H9 (cell line): ENCODE results near the gene SLC4A2. TPM values are rescaled to one million over a fixed set of nuclear protein-coding genes. Genes with fewer than 3 reads are reported as not detected.

Experiments used
- DNase-seq: peaks from one replicate; pipeline ENCODE4 v3.0.0-alpha.2; 2017
- H2AFZ ChIP-seq: one replicate; pipeline ENCODE4 v1.6.1; 2013; ENCODE audit warnings: mild to moderate bottlenecking, low read length, control low read depth, moderate library complexity
- H2AK5ac ChIP-seq: 2 replicates; pipeline ENCODE4 v1.6.1; 2013; ENCODE audit warnings: low read length, control low read depth, mixed read lengths; ENCODE audit not compliant: insufficient read length
- H2BK120ac ChIP-seq: one replicate; pipeline ENCODE4 v1.6.1; 2013; ENCODE audit warnings: low read depth, mild to moderate bottlenecking, low read length, control low read depth, inconsistent platforms; ENCODE audit not compliant: poor library complexity, severe bottlenecking
- H2BK12ac ChIP-seq: 2 replicates; pipeline ENCODE4 v1.6.1; 2013; ENCODE audit warnings: low read length, control low read depth, mixed read lengths, low read depth; ENCODE audit not compliant: insufficient read length
- H2BK15ac ChIP-seq: 2 replicates; pipeline ENCODE4 v1.6.1; 2013; ENCODE audit warnings: low read depth, low read length, control low read depth
- H2BK20ac ChIP-seq: one replicate; pipeline ENCODE4 v1.6.1; 2013; ENCODE audit warnings: low read depth, mild to moderate bottlenecking, low read length, control low read depth, inconsistent platforms; ENCODE audit not compliant: poor library complexity, severe bottlenecking
- H2BK5ac ChIP-seq: 2 replicates; pipeline ENCODE4 v1.6.1; 2013; ENCODE audit warnings: low read length, control low read depth, mixed read lengths; ENCODE audit not compliant: insufficient read length
- H3K14ac ChIP-seq: 2 replicates; pipeline ENCODE4 v1.6.1; 2013; ENCODE audit warnings: low read length, control low read depth; ENCODE audit not compliant: insufficient read depth
- H3K18ac ChIP-seq: 2 replicates; pipeline ENCODE4 v1.6.1; 2013; ENCODE audit warnings: low read depth, mild to moderate bottlenecking, mixed read lengths, low read length, control low read depth; ENCODE audit not compliant: insufficient read length
- H3K23ac ChIP-seq: 2 replicates; pipeline ENCODE4 v1.6.1; 2013; ENCODE audit warnings: low read length, control low read depth, mixed read lengths, low read depth; ENCODE audit not compliant: insufficient read length
- H3K23me2 ChIP-seq: 2 replicates; pipeline ENCODE4 v1.6.1; 2013; ENCODE audit warnings: low read depth, mild to moderate bottlenecking, mixed read lengths, low read length, control low read depth; ENCODE audit not compliant: insufficient read length, poor library complexity, severe bottlenecking
- H3K27ac ChIP-seq: 2 replicates; pipeline ENCODE4 v1.5.1; 2013; ENCODE audit warnings: low read length, control low read depth, mixed read lengths, low read depth; ENCODE audit not compliant: insufficient read length
- H3K27me3 ChIP-seq: 2 replicates; pipeline ENCODE4 v1.6.1; 2013; ENCODE audit warnings: low read length, control low read depth, inconsistent platforms; ENCODE audit not compliant: insufficient read depth
- H3K4ac ChIP-seq: 2 replicates; pipeline ENCODE4 v1.6.1; 2013; ENCODE audit warnings: low read depth, mild to moderate bottlenecking, control low read depth, inconsistent platforms, low read length, moderate library complexity
- H3K4me1 ChIP-seq: 2 replicates; pipeline ENCODE4 v1.6.1; 2013; ENCODE audit warnings: low read length, control low read depth, inconsistent platforms; ENCODE audit not compliant: insufficient read depth
- H3K4me2 ChIP-seq: 2 replicates; pipeline ENCODE4 v1.6.1; 2013; ENCODE audit warnings: low read length, control low read depth, mixed read lengths; ENCODE audit not compliant: insufficient read length, insufficient read depth
- H3K56ac ChIP-seq: 2 replicates; pipeline ENCODE4 v1.6.1; 2013; ENCODE audit warnings: low read depth, mild to moderate bottlenecking, mixed read lengths, low read length, control low read depth; ENCODE audit not compliant: insufficient read length
- H3K79me1 ChIP-seq: 2 replicates; pipeline ENCODE4 v1.6.1; 2013; ENCODE audit warnings: low read depth, mild to moderate bottlenecking, moderate library complexity, low read length, control low read depth, inconsistent platforms; ENCODE audit not compliant: insufficient read depth, poor library complexity, severe bottlenecking
- H3K79me2 ChIP-seq: 2 replicates; pipeline ENCODE4 v1.6.1; 2013; ENCODE audit warnings: low read length, control low read depth, inconsistent platforms; ENCODE audit not compliant: insufficient read depth
- H3K9ac ChIP-seq: 2 replicates; pipeline ENCODE4 v1.6.1; 2013; ENCODE audit warnings: low read length, control low read depth, mixed read lengths; ENCODE audit not compliant: insufficient read length; ENCODE audit errors: extremely low read depth
- H3K9me3 ChIP-seq: one replicate; pipeline ENCODE4 v1.6.1; 2013; ENCODE audit warnings: low read depth, low read length, inconsistent platforms; ENCODE audit not compliant: control insufficient read depth
- H3T11ph ChIP-seq: one replicate; pipeline ENCODE4 v1.6.1; 2013; ENCODE audit warnings: mild to moderate bottlenecking, low read length, control low read depth, inconsistent platforms
- H4K20me1 ChIP-seq: one replicate; pipeline ENCODE4 v1.6.1; 2013; ENCODE audit not compliant: control insufficient read depth, insufficient read length, insufficient read depth
- H4K5ac ChIP-seq: 2 replicates; pipeline ENCODE4 v1.6.1; 2013; ENCODE audit warnings: low read depth, mild to moderate bottlenecking, mixed read lengths, low read length, control low read depth; ENCODE audit not compliant: insufficient read length
- H4K8ac ChIP-seq: replicated peaks from 2 replicates; pipeline ENCODE4 v1.6.1; 2013; ENCODE audit warnings: low read length, control low read depth, mixed read lengths, low read depth; ENCODE audit not compliant: insufficient read length
- H4K91ac ChIP-seq: 2 replicates; pipeline ENCODE4 v1.6.1; 2013; ENCODE audit warnings: low read depth, mild to moderate bottlenecking, moderate library complexity, mixed read lengths, low read length, control low read depth; ENCODE audit not compliant: insufficient read length
- H3K27ac Mint-ChIP-seq, 3 experiments: 2 replicates in 2 of 3; 3 replicates in 1 of 3; pipeline ENCODE4 v1.8.0; 2020 to 2021; ENCODE audit warnings: mixed read lengths in 3 of 3, mild to moderate bottlenecking in 1 of 3, moderate library complexity in 1 of 3
- H3K27me3 Mint-ChIP-seq: 2 replicates; pipeline ENCODE4 v1.8.0; 2021; ENCODE audit warnings: low read depth, mild to moderate bottlenecking, moderate library complexity, mixed read lengths
- H3K36me3 Mint-ChIP-seq, 3 experiments: 2 replicates in 2 of 3; 3 replicates in 1 of 3; pipeline ENCODE4 v1.8.0; 2020 to 2021; ENCODE audit warnings: low read depth in 3 of 3, mixed read lengths in 3 of 3; ENCODE audit not compliant: insufficient read depth in 1 of 3
- H3K4me1 Mint-ChIP-seq, 2 experiments: 2 replicates each; pipeline ENCODE4 v1.8.0; 2020; ENCODE audit warnings: mixed read lengths in 2 of 2
- H3K4me3 Mint-ChIP-seq, 2 experiments: 2 replicates in 1 of 2; 3 replicates in 1 of 2; pipeline ENCODE4 v1.8.0; 2020 to 2021; ENCODE audit warnings: mild to moderate bottlenecking in 2 of 2, mixed read lengths in 2 of 2, moderate library complexity in 1 of 2
- H3K9me3 Mint-ChIP-seq, 2 experiments: 2 replicates in 1 of 2; 3 replicates in 1 of 2; pipeline ENCODE4 v1.8.0; 2020; ENCODE audit warnings: mild to moderate bottlenecking in 2 of 2, mixed read lengths in 2 of 2, moderate library complexity in 1 of 2
- WGBS: extraction: QIAGEN DNeasy Blood & Tissue Kit; methylation state at CpG from one replicate; pipeline ENCODE4 v1.1.7; 2013; ENCODE audit warnings: missing lambda C conversion rate, low lambda C conversion rate, mixed read lengths; ENCODE audit not compliant: insufficient read length; ENCODE audit errors: extremely low coverage; 5-methylcytosine and 5-hydroxymethylcytosine counted together
- total RNA-seq: library from RNA; stranded (reverse); gene quantifications from 2 replicates; pipeline ENCODE4 v1.2.1, GENCODE V29; 2021
- TF ChIP-seq, protein P1 (sequence below): fragments of 200-600 bp; sonication (generic); conservative IDR thresholded peaks from 3 replicates; pipeline ENCODE4 v1.8.0; 2021; ENCODE audit warnings: antibody characterized with exemption, mild to moderate bottlenecking

SLC4A2 gene
- total RNA-seq, 1 experiment from 2014 or later: 136 TPM

DNA sequence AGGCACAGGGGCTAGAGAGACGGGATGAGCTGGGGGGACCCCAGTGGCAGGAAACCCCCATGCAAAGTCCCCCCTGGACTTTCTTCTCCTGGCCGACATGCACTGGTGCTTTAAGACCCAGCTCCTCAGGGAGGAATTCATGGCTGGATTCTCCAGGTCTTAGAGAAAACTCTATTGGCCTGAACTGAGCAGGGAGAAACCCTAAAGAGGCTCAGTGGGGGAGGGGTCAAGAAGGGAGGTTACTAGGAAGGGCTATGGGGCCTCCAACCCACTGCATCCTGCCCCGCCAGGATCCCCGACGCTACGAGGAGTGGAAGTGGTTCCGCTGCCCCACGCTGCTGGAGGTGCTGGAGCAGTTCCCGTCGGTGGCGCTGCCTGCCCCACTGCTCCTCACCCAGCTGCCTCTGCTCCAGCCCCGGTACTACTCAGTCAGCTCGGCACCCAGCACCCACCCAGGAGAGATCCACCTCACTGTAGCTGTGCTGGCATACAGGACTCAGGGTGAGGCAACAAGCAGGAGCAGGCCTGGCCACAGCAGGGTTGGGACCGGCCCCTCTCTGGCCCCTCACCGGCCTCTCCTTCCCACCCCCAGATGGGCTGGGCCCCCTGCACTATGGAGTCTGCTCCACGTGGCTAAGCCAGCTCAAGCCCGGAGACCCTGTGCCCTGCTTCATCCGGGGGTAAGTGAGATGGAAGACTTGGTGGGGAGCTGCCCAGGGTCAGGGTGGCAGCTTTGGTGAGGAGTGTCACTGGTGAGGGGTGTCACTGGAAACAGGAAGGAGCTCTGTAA is 48.9 kb upstream of the SLC4A2 start:
- H4K8ac ChIP-seq: no peak overlapping the region
- Mint-ChIP-seq H3K36me3 (peaks cover 1 to 6% (median 5%) of the 10 kb centered on the region in 3 experiments; a peak in 5 of 7 replicates), H3K4me1 (peaks cover 21 to 49% of the 10 kb centered on the region in 2 experiments), H3K27me3 (peaks cover 33% of the 10 kb centered on the region), H3K9me3 (no peaks in the 10 kb centered on the region), H3K27ac (peak overlapping the region in 1 of 3 experiments; percentile 92; a peak in 2 of 7 replicates), H3K4me3 (peak overlapping the region; percentile 49 to 70)
- H3T11ph ChIP-seq: no peak overlapping the region
- H4K91ac ChIP-seq: no peak overlapping the region
- no peaks in the 10 kb centered on the region for H3K79me1 ChIP-seq
- no peak overlapping the region for H3K4ac ChIP-seq
- DNase-seq: peak; percentile 49
- peak overlapping the region; percentile 74 for H3K14ac ChIP-seq
- no peak overlapping the region for H3K56ac ChIP-seq
- H3K27me3 ChIP-seq: no peaks in the 10 kb centered on the region
- no peaks in the 10 kb centered on the region for H4K20me1 ChIP-seq
- H2BK15ac ChIP-seq: no peak overlapping the region
- no peak overlapping the region for H4K5ac ChIP-seq
- no peak overlapping the region for H3K23ac ChIP-seq
- no peaks in the 10 kb centered on the region for H3K9me3 ChIP-seq
- no peak overlapping the region for H2BK12ac ChIP-seq
- no peak overlapping the region for H3K27ac ChIP-seq
- H2AFZ ChIP-seq: no peak overlapping the region
- no peak overlapping the region for H3K9ac ChIP-seq
- H2BK120ac ChIP-seq: no peak overlapping the region
- peaks cover 4% of the 10 kb centered on the region for H3K23me2 ChIP-seq
- H2BK5ac ChIP-seq: no peak overlapping the region
- no peak overlapping the region for H2BK20ac ChIP-seq
- peak overlapping the region; percentile 77 for H3K18ac ChIP-seq
- peak overlapping the region; percentile 9 for H3K4me2 ChIP-seq
- H2AK5ac ChIP-seq: no peak overlapping the region
- peaks cover 4% of the 10 kb centered on the region; the same call in 1 of the 2 replicates for H3K4me1 ChIP-seq
- TF ChIP-seq, protein P1, sequence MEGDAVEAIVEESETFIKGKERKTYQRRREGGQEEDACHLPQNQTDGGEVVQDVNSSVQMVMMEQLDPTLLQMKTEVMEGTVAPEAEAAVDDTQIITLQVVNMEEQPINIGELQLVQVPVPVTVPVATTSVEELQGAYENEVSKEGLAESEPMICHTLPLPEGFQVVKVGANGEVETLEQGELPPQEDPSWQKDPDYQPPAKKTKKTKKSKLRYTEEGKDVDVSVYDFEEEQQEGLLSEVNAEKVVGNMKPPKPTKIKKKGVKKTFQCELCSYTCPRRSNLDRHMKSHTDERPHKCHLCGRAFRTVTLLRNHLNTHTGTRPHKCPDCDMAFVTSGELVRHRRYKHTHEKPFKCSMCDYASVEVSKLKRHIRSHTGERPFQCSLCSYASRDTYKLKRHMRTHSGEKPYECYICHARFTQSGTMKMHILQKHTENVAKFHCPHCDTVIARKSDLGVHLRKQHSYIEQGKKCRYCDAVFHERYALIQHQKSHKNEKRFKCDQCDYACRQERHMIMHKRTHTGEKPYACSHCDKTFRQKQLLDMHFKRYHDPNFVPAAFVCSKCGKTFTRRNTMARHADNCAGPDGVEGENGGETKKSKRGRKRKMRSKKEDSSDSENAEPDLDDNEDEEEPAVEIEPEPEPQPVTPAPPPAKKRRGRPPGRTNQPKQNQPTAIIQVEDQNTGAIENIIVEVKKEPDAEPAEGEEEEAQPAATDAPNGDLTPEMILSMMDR: no peak
- no peaks in the 10 kb centered on the region for H3K79me2 ChIP-seq
- no CpG with 5 or more reads among the region's 18 CpGs for WGBS
